HG03095 (cell line): ENCODE measurements around the gene GRIN3B.

Experiments used
- ATAC-seq: cut with Tn5 transposase; IDR thresholded peaks from one replicate; pipeline ENCODE4 v1.9.1; 2021; ENCODE audit warnings: moderate library complexity; ENCODE audit not compliant: unreplicated experiment

GRIN3B gene

GRCh38 chr19:964116-964520, 36.1 kb upstream of the GRIN3B start:
- ATAC-seq: no peak

DNA sequence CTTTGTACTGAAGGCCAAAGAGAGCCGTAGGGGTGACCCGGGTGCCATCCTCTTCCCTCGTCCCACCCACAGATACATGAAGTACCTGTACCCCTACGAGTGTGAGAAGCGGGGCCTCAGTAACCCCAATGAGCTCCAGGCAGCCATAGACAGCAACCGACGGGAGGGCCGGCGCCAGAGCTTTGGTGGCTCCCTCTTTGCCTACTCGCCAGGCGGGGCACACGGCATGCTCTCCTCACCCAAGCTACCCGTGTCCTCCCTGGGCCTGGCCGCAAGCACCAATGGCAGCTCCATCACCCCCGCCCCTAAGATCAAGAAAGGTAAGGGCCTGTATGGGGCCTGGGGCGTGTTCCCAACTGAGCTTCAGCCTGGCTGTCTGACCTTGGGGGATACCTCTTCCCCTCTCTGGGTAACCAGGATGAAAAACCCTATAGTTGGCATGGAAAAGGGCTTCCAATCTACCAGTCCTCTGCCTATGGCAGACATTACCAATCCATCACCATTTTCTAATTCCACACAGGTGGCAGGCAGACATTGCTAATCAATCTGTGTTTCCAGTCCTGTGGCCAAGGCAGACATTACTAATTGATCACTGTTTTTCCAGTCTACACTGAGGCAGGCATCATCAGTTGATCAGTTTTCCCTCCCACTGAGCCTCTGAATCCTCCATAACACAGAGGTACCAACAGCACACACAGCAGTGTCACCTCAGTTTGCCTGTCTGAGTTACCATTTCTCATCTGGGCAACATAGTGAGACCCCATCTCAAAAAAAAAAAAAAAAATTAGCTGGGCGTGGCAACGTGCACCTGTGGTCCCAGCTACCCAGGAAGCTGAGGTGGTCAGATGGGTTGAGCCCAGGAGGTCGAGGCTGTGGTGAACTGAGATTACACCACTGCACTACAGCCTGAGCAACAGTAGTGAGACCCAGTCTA, 35.2 kb upstream of the GRIN3B start:
- no peak for ATAC-seq

GRCh38 chr19:966485-967088, 33.6 kb upstream of the GRIN3B start:
- ATAC-seq: no peak

DNA sequence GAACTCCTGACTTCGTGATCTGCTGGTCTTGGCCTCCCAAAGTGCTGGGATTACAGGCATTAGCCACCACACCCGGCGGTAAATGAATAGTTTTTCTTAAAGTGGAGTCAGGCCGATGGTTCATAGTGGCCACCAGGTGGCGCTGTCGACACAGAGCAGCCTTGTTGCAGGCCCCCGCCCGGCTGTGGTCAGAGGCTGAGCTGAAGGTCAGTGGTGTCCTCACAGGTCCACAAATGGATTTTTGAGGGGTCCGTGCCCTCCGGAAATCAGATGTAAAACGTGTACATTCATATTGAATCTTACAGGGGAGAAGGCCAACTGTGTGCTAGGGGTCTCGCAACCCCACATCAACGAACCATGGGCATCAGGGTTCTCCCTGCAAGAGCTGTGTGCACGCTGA, 29.5 kb upstream of the GRIN3B start:
- no peak for ATAC-seq

DNA sequence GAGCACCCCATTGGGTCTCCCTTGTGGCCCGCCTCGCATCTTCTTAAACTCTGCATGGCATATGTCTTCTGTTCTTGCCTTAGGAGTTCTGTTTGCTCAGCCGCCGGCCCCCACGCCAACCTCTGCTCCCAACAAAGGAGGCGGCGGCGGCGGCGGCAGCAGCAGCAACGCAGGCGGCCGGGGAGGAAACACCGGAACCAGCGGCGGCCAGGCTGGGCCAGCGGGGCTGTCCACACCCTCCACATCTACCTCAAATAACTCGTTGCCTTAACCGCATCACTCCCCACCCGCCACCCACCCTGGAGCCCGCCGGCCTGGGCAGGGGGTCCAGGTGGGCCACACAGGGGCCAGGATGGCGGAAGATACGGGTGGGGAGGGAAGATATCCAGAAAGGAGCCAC, 28.4 kb upstream of the GRIN3B start:
- no peak for ATAC-seq

GRCh38 chr19:972281-972680, 27.9 kb upstream of the GRIN3B start:
- ATAC-seq: no peak

GRCh38 chr19:973726-974563, 26.3 kb upstream of the GRIN3B start:
- no peak for ATAC-seq

- ATAC-seq: no peak
Observed at GRCh38 chr19:974564-975257, 25.5 kb upstream of the GRIN3B start.

DNA sequence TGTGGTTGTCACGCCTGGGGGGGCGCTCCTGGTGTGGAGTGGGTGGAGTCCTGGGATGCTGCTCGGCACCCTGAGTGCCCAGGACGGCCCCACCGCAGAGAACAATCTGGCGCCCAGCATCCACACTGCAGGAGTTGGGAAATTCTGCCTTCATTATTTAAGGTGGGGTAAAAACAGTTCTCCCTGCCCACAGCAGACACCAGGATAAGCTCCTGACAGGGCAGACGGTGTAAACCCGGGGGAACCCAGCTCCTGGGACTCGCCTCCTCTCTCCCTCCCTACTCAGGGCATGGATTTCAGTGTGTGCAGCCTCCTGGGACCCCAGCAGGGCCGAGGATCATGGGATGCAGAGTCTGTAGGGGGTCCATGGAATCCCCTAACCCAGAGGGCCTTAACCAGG, 23.7 kb upstream of the GRIN3B start:
- ATAC-seq: no peak

DNA sequence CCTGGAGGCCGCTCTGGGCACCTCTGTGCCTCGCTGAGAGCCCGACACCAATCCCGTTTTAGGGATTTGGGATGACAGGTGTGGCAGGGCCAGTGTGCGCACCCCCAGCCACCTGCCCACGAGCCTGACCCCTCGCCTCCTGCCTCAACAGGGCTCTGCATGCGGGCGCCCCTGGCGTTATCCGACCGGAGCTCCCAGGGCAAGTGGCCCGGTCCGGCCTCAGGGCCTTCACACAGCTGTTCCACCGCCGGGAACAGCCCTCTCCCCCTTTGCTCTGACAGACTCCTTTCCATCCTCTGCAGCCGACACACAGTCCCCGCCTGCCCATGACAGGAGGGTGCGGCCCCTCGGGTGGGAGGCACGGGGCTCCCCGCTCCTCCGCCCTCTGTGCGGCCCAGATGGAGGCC, 23.2 kb upstream of the GRIN3B start:
- no peak for ATAC-seq

- no peak for ATAC-seq
Observed at GRCh38 chr19:979318-979741, 20.9 kb upstream of the GRIN3B start.

- no peak for ATAC-seq
Observed at GRCh38 chr19:980133-980998, 19.9 kb upstream of the GRIN3B start.

DNA sequence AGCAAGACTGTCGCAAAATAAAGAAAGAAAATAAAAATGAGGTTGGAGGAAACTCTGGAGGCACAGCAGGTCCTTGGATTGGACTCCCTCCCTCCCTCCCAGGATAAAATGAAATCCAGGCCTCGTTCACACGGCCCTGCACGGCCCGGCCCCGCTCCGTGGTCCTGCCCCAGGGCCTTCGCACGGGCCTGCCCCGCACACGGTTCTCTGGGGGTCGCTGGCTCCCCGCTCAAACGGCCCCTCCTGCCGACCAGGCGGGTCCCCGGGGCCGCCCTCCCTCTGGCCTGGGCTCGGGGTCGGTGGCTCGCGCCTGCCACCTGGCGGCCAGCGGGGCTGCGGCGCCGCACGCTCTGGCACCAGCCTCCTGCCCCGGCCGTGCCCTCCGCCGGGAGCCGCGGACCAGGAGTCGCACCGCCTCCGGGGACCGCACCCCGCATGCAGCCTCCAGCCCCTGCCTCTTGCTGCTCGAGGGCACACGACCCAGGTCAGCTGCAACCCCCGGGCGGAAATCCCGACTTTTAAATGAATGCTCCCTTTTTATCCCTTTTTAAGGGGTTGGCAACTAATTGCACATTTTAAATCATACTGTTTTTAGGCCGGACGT, 17.6 kb upstream of the GRIN3B start:
- ATAC-seq: peak; percentile 44

GRCh38 chr19:984165-984967, 15.9 kb upstream of the GRIN3B start, which contains the start of gene WDR18:
Gene WDR18, plus strand, starts transcription at chr19:984345. Its CDS starts 9 bp downstream, at chr19:984354.
- ATAC-seq: peak; percentile 50

- ATAC-seq: no peak
Observed at GRCh38 chr19:986083-986482, 14.1 kb upstream of the GRIN3B start.

GRCh38 chr19:988081-988480, 12.1 kb upstream of the GRIN3B start:
- ATAC-seq: no peak

GRCh38 chr19:988510-988909, 11.7 kb upstream of the GRIN3B start:
- no peak for ATAC-seq

GRCh38 chr19:989381-990081, 10.7 kb upstream of the GRIN3B start:
- no peak for ATAC-seq
